Measurements from ENCODE around the gene RSL1D1.
A peak's percentile ranks its signal among the peaks of the same experiment; 100 is the strongest.
"Not testable (repeated sequence)": the region's sequence is repeated elsewhere in the genome, so short reads cannot be mapped to it uniquely, and the experiment has no call there.

Gene RSL1D1

DNA sequence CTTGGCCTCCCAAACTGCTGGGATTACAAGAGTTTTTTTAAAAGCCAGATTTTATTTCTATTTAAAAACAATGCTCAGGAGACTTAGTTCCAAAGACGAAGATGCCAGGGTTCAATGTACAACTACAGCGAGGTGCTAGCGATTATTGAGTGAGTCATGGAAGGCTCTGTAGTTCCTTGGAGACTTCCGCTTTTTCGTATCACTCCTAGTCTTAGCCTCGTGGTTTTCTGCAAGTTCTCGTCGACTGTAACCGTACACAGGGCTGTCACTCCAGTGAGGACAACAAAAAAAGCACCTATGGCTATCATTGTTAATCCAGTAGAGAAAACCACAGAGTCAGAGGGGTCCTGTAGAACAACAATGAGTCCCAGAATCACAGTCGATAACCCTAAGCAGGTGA is 31.5 kb downstream of the RSL1D1 start:
- DNase-seq (ENCODE audit: low read depth) = no peak
- no peak overlapping the region for H3K4me3 ChIP-seq (ENCODE audit: control insufficient read depth, low read depth, low read length)
- TF ChIP-seq, protein P1, sequence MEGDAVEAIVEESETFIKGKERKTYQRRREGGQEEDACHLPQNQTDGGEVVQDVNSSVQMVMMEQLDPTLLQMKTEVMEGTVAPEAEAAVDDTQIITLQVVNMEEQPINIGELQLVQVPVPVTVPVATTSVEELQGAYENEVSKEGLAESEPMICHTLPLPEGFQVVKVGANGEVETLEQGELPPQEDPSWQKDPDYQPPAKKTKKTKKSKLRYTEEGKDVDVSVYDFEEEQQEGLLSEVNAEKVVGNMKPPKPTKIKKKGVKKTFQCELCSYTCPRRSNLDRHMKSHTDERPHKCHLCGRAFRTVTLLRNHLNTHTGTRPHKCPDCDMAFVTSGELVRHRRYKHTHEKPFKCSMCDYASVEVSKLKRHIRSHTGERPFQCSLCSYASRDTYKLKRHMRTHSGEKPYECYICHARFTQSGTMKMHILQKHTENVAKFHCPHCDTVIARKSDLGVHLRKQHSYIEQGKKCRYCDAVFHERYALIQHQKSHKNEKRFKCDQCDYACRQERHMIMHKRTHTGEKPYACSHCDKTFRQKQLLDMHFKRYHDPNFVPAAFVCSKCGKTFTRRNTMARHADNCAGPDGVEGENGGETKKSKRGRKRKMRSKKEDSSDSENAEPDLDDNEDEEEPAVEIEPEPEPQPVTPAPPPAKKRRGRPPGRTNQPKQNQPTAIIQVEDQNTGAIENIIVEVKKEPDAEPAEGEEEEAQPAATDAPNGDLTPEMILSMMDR (conservative IDR thresholded peaks at IDR 0.05; ENCODE audit: control insufficient read depth, insufficient read depth, low read depth, low read length) = no peak

DNA sequence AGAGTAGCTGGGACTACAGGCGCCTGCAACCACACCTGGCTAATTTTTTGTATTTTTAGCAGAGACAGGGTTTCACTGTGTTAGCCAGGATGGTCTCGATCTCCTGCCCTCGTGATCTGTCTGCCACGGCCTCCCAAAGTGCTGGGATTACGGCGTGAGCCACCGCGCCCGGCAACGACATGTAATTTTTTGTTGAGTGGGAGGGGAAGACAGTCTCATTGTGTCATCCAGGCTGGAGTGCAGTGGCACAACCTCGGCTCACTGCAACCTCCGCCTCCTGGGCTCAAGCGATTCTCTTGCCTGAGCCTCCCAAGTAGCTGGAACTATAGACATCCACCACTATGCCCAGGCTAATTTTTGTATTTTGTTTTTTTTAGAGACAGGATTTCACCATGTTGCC is 32.4 kb downstream of the RSL1D1 start:
- not testable (repeated sequence) for H3K4me3 ChIP-seq (ENCODE audit: control insufficient read depth, low read depth, low read length); DNase-seq (ENCODE audit: low read depth)

GRCh38 chr16:11816123-11816522 is 35.2 kb downstream of the RSL1D1 start:
- no peak for DNase-seq (ENCODE audit: low read depth)
- H3K4me3 ChIP-seq (ENCODE audit: control insufficient read depth, low read depth, low read length) = no peak overlapping the region
- TF ChIP-seq, protein P1 (conservative IDR thresholded peaks at IDR 0.05; ENCODE audit: control insufficient read depth, insufficient read depth, low read depth, low read length) = no peak

GRCh38 chr16:11814800-11815199 is 36.5 kb downstream of the RSL1D1 start:
- not testable (repeated sequence) for DNase-seq (ENCODE audit: low read depth); H3K4me3 ChIP-seq (ENCODE audit: control insufficient read depth, low read depth, low read length)

- DNase-seq (ENCODE audit: low read depth) = peak; percentile 40
- TF ChIP-seq, protein P1 (conservative IDR thresholded peaks at IDR 0.05; ENCODE audit: control insufficient read depth, insufficient read depth, low read depth, low read length) = no peak
- no peak overlapping the region for H3K4me3 ChIP-seq (ENCODE audit: control insufficient read depth, low read depth, low read length)
Observed at GRCh38 chr16:11806721-11807120, 44.6 kb downstream of the RSL1D1 start.

GRCh38 chr16:11805556-11805955 is 45.8 kb downstream of the RSL1D1 start:
- no peak for DNase-seq (ENCODE audit: low read depth)
- H3K4me3 ChIP-seq (ENCODE audit: control insufficient read depth, low read depth, low read length) = no peak overlapping the region
- TF ChIP-seq, protein P1 (conservative IDR thresholded peaks at IDR 0.05; ENCODE audit: control insufficient read depth, insufficient read depth, low read depth, low read length) = no peak

GRCh38 chr16:11801481-11802021 is 49.8 kb downstream of the RSL1D1 start:
- TF ChIP-seq, protein P1 (conservative IDR thresholded peaks at IDR 0.05; ENCODE audit: control insufficient read depth, insufficient read depth, low read depth, low read length) = no peak
- no peak overlapping the region for H3K4me3 ChIP-seq (ENCODE audit: control insufficient read depth, low read depth, low read length)

GRCh38 chr16:11800382-11800718 is 51.0 kb downstream of the RSL1D1 start:
- H3K4me3 ChIP-seq (ENCODE audit: control insufficient read depth, low read depth, low read length) = no peak overlapping the region
- DNase-seq (ENCODE audit: low read depth) = no peak
- TF ChIP-seq, protein P1 (conservative IDR thresholded peaks at IDR 0.05; ENCODE audit: control insufficient read depth, insufficient read depth, low read depth, low read length) = no peak

More at GRCh38 chr16:11801481-11802021, 49.8 kb downstream of the RSL1D1 start:
- no peak for DNase-seq (ENCODE audit: low read depth)
